SK-N-SH (cell line): Measurements from ENCODE around the gene SLC26A2. TPM values are rescaled to one million over a fixed set of nuclear protein-coding genes. Genes with fewer than 3 reads are reported as not detected.

Experiments
- CTCF ChIA-PET: fragments of 300-600, 350-600 bp; formaldehyde crosslinking; extraction: SDS; loops from one replicate; lab custom pipeline; 2021; lab: Yijun Ruan, JAX
- POLR2A ChIA-PET: fragments of 350-600 bp; sonication (Branson Sonifier 250); formaldehyde crosslinking; extraction: SDS; loops from one replicate; lab custom pipeline; 2020; ENCODE audit warnings: antibody characterized with exemption, inconsistent platforms; lab: Yijun Ruan, JAX
- DNase-seq: peaks from one replicate; pipeline ENCODE4 v3.0.0; 2012
- H2AFZ ChIP-seq: fragments of 200-600 bp; sonication (generic); 2 replicates; pipeline ENCODE4 v1.8.1; 2016; ENCODE audit warnings: antibody characterized with exemption, mild to moderate bottlenecking, low read depth
- H3F3A ChIP-seq: fragments of 200-600 bp; sonication (generic); replicated peaks from 2 replicates; pipeline ENCODE3; 2016; ENCODE audit warnings: antibody characterized with exemption, mild to moderate bottlenecking; ENCODE audit not compliant: insufficient read depth
- H3K27ac ChIP-seq, 2 experiments: fragments of 200-500 bp in 1 of 2; fragments of 200-600 bp in 1 of 2; sonication (Bioruptor generic) in 1 of 2; sonication (generic), shearing (Covaris generic) in 1 of 2; 2 replicates each; pipeline versions ENCODE4 v1.5.1 to v1.6.1; 2014 to 2016; ENCODE audit warnings: low read depth in 2 of 2, inconsistent platforms in 1 of 2, low read length in 1 of 2, mild to moderate bottlenecking in 1 of 2, mixed read lengths in 1 of 2
- H3K27me3 ChIP-seq: fragments of 200-600 bp; sonication (generic), shearing (Covaris generic); 2 replicates; pipeline ENCODE4 v1.6.1; 2016; ENCODE audit warnings: mixed run types; ENCODE audit not compliant: insufficient read depth
- H3K36me3 ChIP-seq, 2 experiments: fragments of 200-500 bp in 1 of 2; fragments of 200-600 bp in 1 of 2; sonication (Bioruptor generic) in 1 of 2; sonication (generic) in 1 of 2; replicated peaks in 1 of 2; 2 replicates each; pipeline versions ENCODE3 to v1.5.1; 2014 to 2016; ENCODE audit warnings: low read length in 1 of 2, mild to moderate bottlenecking in 1 of 2; ENCODE audit not compliant: insufficient read depth in 2 of 2, control insufficient read depth in 1 of 2
- H3K4me1 ChIP-seq, 2 experiments: fragments of 200-500 bp in 1 of 2; fragments of 200-600 bp in 1 of 2; sonication (Bioruptor generic) in 1 of 2; sonication (generic), shearing (Covaris generic) in 1 of 2; 2 replicates each; pipeline versions ENCODE4 v1.5.1 to v1.6.1; 2014 to 2016; ENCODE audit warnings: low read depth in 1 of 2, low read length in 1 of 2, mixed run types in 1 of 2; ENCODE audit not compliant: insufficient read depth in 2 of 2, control insufficient read depth in 1 of 2
- H3K4me2 ChIP-seq: fragments of 200-600 bp; sonication (generic), shearing (Covaris generic); 2 replicates; pipeline ENCODE4 v1.6.1; 2017; ENCODE audit warnings: mixed run types
- H3K4me3 ChIP-seq, 2 experiments: fragments of 200-500 bp in 1 of 2; fragments of 200-600 bp in 1 of 2; sonication (Bioruptor generic) in 1 of 2; sonication (generic), shearing (Covaris generic) in 1 of 2; 2 replicates each; pipeline versions ENCODE4 v1.5.1 to v1.8.1; 2014 to 2016; ENCODE audit warnings: low read depth in 2 of 2, inconsistent platforms in 1 of 2, low read length in 1 of 2, mild to moderate bottlenecking in 1 of 2, mixed read lengths in 1 of 2, moderate library complexity in 1 of 2
- H3K79me2 ChIP-seq: fragments of 200-600 bp; sonication (generic); 2 replicates; pipeline ENCODE4 v1.8.1; 2017; ENCODE audit warnings: mild to moderate bottlenecking; ENCODE audit not compliant: insufficient read depth
- H3K9ac ChIP-seq: fragments of 200-600 bp; sonication (generic); 2 replicates; pipeline ENCODE4 v1.6.1; 2017; ENCODE audit warnings: mixed run types
- H3K9me2 ChIP-seq: fragments of 200-600 bp; sonication (generic); 2 replicates; pipeline ENCODE4 v1.6.1; 2017; ENCODE audit warnings: mixed run types
- H3K9me3 ChIP-seq: fragments of 200-600 bp; sonication (generic); 2 replicates; pipeline ENCODE4 v1.6.1; 2017; ENCODE audit warnings: mixed run types, mild to moderate bottlenecking, moderate library complexity
- H4K20me1 ChIP-seq: fragments of 200-600 bp; sonication (generic); 2 replicates; pipeline ENCODE4 v1.6.1; 2017; ENCODE audit warnings: mild to moderate bottlenecking, mixed run types; ENCODE audit not compliant: insufficient read depth
- CHD2 ChIP-seq: fragments of 150-350 bp; IDR thresholded peaks from 2 replicates; pipeline ENCODE4 v1.6.1; 2018; ENCODE audit warnings: low read length; ENCODE audit not compliant: partially characterized antibody
- CTCF ChIP-seq: fragments of 200-600 bp; sonication (generic); IDR thresholded peaks from 2 replicates; pipeline ENCODE4 v1.6.1; 2017; ENCODE audit warnings: antibody characterized with exemption, mild to moderate bottlenecking, moderate library complexity
- EP300 ChIP-seq, 2 experiments: IDR thresholded peaks; 2 replicates each; pipeline versions ENCODE4 v1.4.0 to v1.6.1; 2012; ENCODE audit warnings: borderline replicate concordance in 1 of 2, low read depth in 1 of 2, low read length in 1 of 2
- FOSL2 ChIP-seq: IDR thresholded peaks from 2 replicates; pipeline ENCODE4 v1.4.0; 2012; ENCODE audit warnings: low read depth, mild to moderate bottlenecking, moderate library complexity, borderline replicate concordance
- FOXJ3 ChIP-seq: sonication (generic); formaldehyde crosslinking; IDR thresholded peaks from 2 replicates; pipeline ENCODE4 v1.5.1; 2020; ENCODE audit warnings: mild to moderate bottlenecking, missing genetic modification reagents
- GABPA ChIP-seq: IDR thresholded peaks from 2 replicates; pipeline ENCODE4 v1.4.0; 2012; ENCODE audit warnings: low read depth, mild to moderate bottlenecking
- GATA2 ChIP-seq: sonication (generic); formaldehyde crosslinking; IDR thresholded peaks from 2 replicates; pipeline ENCODE4 v1.5.0; 2020; ENCODE audit warnings: mild to moderate bottlenecking, missing genetic modification reagents
- MEF2A ChIP-seq: IDR thresholded peaks from 2 replicates; pipeline ENCODE4 v1.4.0; 2012; ENCODE audit warnings: low read depth, borderline replicate concordance
- MXI1 ChIP-seq: IDR thresholded peaks from 2 replicates; pipeline ENCODE4 v1.6.1; 2012; ENCODE audit warnings: mild to moderate bottlenecking, low read depth, low read length, improper control_type of control experiment
- NFIC ChIP-seq: IDR thresholded peaks from 2 replicates; pipeline ENCODE4 v1.4.0; 2012; ENCODE audit warnings: borderline replicate concordance
- NRF1 ChIP-seq: IDR thresholded peaks from 2 replicates; pipeline ENCODE4 v1.6.1; 2012; ENCODE audit warnings: low read depth, mild to moderate bottlenecking, low read length
- PBX3 ChIP-seq: IDR thresholded peaks from 2 replicates; pipeline ENCODE4; 2012
- POLR2AphosphoS5 ChIP-seq: IDR thresholded peaks from 2 replicates; pipeline ENCODE4 v1.6.1; 2012; ENCODE audit warnings: low read depth, low read length
- RXRA ChIP-seq: IDR thresholded peaks from 2 replicates; pipeline ENCODE4 v1.4.0; 2012; ENCODE audit warnings: low read depth, mild to moderate bottlenecking, borderline replicate concordance
- SIN3A ChIP-seq: IDR thresholded peaks from 2 replicates; pipeline ENCODE4 v1.6.1; 2012; ENCODE audit warnings: low read depth, mild to moderate bottlenecking, low read length, moderate library complexity, borderline replicate concordance
- USF1 ChIP-seq: IDR thresholded peaks from 2 replicates; pipeline ENCODE4 v1.4.0; 2012; ENCODE audit warnings: low read depth, borderline replicate concordance
- YY1 ChIP-seq: IDR thresholded peaks from 2 replicates; pipeline ENCODE4 v1.4.0; 2012; ENCODE audit warnings: low read depth, mild to moderate bottlenecking
- WGBS: methylation state at CpG from one replicate; pipeline ENCODE4 v1.1.6; 2017; ENCODE audit warnings: low lambda C conversion rate; 5-methylcytosine and 5-hydroxymethylcytosine counted together
- polyA plus RNA-seq, 3 experiments: library from polyadenylated mRNA; depleted of rRNA; stranded (reverse); fragments of >200 nt; gene quantifications; 2 replicates each; pipeline ENCODE4 v1.2.3, GENCODE V29; 2012
- TF ChIP-seq, protein P1 (sequence below): fragments of 150-350 bp; IDR thresholded peaks from 2 replicates; pipeline ENCODE4 v1.6.1; 2016; ENCODE audit warnings: mild to moderate bottlenecking, low read depth, low read length

Gene SLC26A2
- polyA plus RNA-seq, 1 of the 3 experiments (the other 2 are of a cell fraction): 1.3 TPM

DNA sequence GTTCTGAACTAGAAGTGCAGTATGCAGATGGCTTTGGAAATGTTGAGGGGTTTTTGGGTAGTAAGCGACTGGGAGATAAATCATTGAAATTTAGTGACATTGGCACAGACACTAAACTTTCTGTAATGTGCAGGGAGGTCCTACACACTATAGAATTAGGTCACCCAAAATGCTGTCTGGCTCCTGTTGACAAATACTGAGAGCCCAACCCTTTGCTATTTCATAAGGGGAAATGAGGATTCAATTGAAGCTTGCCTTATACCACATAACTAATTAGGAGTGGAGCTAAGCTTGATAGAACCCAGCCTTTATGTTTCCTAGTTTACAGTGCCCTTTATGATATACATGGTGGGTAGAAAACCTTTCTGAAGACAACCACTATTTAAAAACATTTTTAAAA, 62.6 kb downstream of the SLC26A2 start:
- ChIA-PET CTCF (interaction anchor here (1.1 kb wide), 2 partner anchors 185 to 189 kb away, joined by 3 to 4 read pairs; no protein-coding TSS in a partner anchor), POLR2A (no interaction called here)
- Histone ChIP-seq H3K4me3 (no peak overlapping the region), H3K4me2 (peak overlapping the region; percentile 64; the same call in 1 of the 2 replicates), H3F3A (peaks cover 43% of the 10 kb centered on the region), H3K9me2 (no peaks in the 10 kb centered on the region), H3K36me3 (peaks cover 63 to 66% of the 10 kb centered on the region in 2 experiments), H3K27ac (peak overlapping the region in 1 of 2 experiments; percentile 94; a peak in 3 of 4 replicates), H3K9ac (no peak overlapping the region; the same call in 1 of the 2 replicates), H3K79me2 (peaks cover 21% of the 10 kb centered on the region; the same call in 1 of the 2 replicates), H3K9me3 (no peaks in the 10 kb centered on the region), H4K20me1 (no peaks in the 10 kb centered on the region), H2AFZ (no peak overlapping the region), H3K4me1 (peaks cover 0 to 47% of the 10 kb centered on the region in 2 experiments; a peak in 3 of 4 replicates), H3K27me3 (no peaks in the 10 kb centered on the region)
- TF ChIP-seq GABPA (no peak), SIN3A (no peak), EP300 (IDR thresholded peaks at IDR 0.05; ENCODE audit: borderline replicate concordance in 1 of 2, low read depth in 1 of 2, low read length in 1 of 2) (no peak), MXI1 (no peak), YY1 (no peak), USF1 (no peak), POLR2AphosphoS5 (no peak), PBX3 (no peak), NRF1 (no peak), CTCF (no peak), NFIC (no peak), CHD2 (no peak), GATA2 (no peak), MEF2A (no peak), FOSL2 (no peak), FOXJ3 (CRISPR knock-in tag) (no peak), RXRA (no peak)
- TF ChIP-seq, protein P1, sequence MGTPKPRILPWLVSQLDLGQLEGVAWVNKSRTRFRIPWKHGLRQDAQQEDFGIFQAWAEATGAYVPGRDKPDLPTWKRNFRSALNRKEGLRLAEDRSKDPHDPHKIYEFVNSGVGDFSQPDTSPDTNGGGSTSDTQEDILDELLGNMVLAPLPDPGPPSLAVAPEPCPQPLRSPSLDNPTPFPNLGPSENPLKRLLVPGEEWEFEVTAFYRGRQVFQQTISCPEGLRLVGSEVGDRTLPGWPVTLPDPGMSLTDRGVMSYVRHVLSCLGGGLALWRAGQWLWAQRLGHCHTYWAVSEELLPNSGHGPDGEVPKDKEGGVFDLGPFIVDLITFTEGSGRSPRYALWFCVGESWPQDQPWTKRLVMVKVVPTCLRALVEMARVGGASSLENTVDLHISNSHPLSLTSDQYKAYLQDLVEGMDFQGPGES: no peak
- DNase-seq: no peak
- 100% methylated on average over 1 of the region's 1 CpG for WGBS
